NB4 (cell line): Measurements from ENCODE around the gene STOML1.

ENCODE experiments used
- POLR2A ChIP-seq: IDR thresholded peaks from 2 replicates; pipeline ENCODE4 v1.6.1; 2011; ENCODE audit warnings: mild to moderate bottlenecking; ENCODE audit not compliant: insufficient read length; ENCODE audit errors: extremely low read depth
- TF ChIP-seq, protein P1 (sequence below): IDR thresholded peaks from one replicate; pipeline ENCODE4 v1.5.1; 2012; ENCODE audit warnings: low read depth, low read length

DNA sequence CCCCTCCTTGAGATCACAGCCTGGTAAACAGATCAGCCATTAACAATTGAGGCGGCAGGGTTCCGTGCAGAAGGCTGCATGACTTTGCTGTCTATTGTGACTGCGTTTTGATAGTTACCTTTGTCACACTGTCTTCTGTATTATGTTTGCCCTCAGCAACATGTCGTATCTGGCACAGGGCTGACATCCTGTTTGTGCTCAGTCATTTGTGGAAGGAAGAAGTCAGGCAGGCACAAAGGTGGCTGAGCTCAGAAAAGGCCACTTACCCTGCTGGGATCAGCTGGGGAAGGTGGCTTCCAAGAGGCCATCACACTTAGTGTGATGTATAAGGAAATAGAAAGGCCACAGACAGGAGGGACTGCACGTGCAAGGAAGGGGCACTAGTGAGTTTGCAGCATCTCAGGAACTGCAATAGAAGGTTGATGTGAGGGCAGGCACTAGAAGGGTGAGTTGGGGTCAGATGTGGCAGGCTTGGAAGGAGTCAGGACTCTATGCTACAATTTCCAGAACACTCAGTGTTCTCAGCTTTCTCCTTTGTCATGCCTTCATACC lies 15.8 kb upstream of the STOML1 start:
- TF ChIP-seq, protein P1, sequence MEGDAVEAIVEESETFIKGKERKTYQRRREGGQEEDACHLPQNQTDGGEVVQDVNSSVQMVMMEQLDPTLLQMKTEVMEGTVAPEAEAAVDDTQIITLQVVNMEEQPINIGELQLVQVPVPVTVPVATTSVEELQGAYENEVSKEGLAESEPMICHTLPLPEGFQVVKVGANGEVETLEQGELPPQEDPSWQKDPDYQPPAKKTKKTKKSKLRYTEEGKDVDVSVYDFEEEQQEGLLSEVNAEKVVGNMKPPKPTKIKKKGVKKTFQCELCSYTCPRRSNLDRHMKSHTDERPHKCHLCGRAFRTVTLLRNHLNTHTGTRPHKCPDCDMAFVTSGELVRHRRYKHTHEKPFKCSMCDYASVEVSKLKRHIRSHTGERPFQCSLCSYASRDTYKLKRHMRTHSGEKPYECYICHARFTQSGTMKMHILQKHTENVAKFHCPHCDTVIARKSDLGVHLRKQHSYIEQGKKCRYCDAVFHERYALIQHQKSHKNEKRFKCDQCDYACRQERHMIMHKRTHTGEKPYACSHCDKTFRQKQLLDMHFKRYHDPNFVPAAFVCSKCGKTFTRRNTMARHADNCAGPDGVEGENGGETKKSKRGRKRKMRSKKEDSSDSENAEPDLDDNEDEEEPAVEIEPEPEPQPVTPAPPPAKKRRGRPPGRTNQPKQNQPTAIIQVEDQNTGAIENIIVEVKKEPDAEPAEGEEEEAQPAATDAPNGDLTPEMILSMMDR = no peak
- TF ChIP-seq POLR2A = no peak
